HG02981 (cell line): ENCODE data around the gene SH3RF1.

Experiments used
- ATAC-seq: cut with Tn5 transposase; IDR thresholded peaks from one replicate; pipeline ENCODE4 v1.9.1; 2021; ENCODE audit warnings: mild to moderate bottlenecking, moderate library complexity; ENCODE audit not compliant: unreplicated experiment

The SH3RF1 gene

GRCh38 chr4:169079942-169080827 is 190.6 kb downstream of the SH3RF1 start:
- peak; percentile 92 for ATAC-seq

GRCh38 chr4:169074117-169074516 is 196.6 kb downstream of the SH3RF1 start:
- ATAC-seq: no peak

GRCh38 chr4:169071747-169072146 is 199.0 kb downstream of the SH3RF1 start:
- ATAC-seq: no peak

GRCh38 chr4:169070895-169071218 is 199.9 kb downstream of the SH3RF1 start:
- ATAC-seq: no peak

- ATAC-seq: no peak
These were observed 200.5 kb downstream of the SH3RF1 start for GRCh38 chr4:169070071-169070894.

GRCh38 chr4:169068423-169068822 is 202.3 kb downstream of the SH3RF1 start:
- ATAC-seq: no peak

GRCh38 chr4:169066934-169067333 is 203.8 kb downstream of the SH3RF1 start:
- no peak for ATAC-seq

GRCh38 chr4:169064296-169064695 is 206.5 kb downstream of the SH3RF1 start:
- ATAC-seq: no peak

- ATAC-seq: no peak
These were observed 207.3 kb downstream of the SH3RF1 start for GRCh38 chr4:169063441-169063840.

GRCh38 chr4:169062897-169063244 is 207.9 kb downstream of the SH3RF1 start:
- no peak for ATAC-seq

- ATAC-seq: no peak
These were observed 209.4 kb downstream of the SH3RF1 start for GRCh38 chr4:169061386-169061785.

GRCh38 chr4:169060391-169061091 is 210.2 kb downstream of the SH3RF1 start:
- ATAC-seq: no peak

GRCh38 chr4:169059306-169060211 is 211.2 kb downstream of the SH3RF1 start:
- no peak for ATAC-seq

- no peak for ATAC-seq
These were observed 212.4 kb downstream of the SH3RF1 start for GRCh38 chr4:169058312-169058711.

- ATAC-seq: peak; percentile 62
These were observed 215.9 kb downstream of the SH3RF1 start for GRCh38 chr4:169054879-169055278.

GRCh38 chr4:169052594-169052945 is 218.2 kb downstream of the SH3RF1 start:
- no peak for ATAC-seq

- ATAC-seq: no peak
These were observed 218.8 kb downstream of the SH3RF1 start for GRCh38 chr4:169051761-169052593.

GRCh38 chr4:169050881-169051760 is 219.6 kb downstream of the SH3RF1 start:
- ATAC-seq: no peak

- no peak for ATAC-seq
These were observed 220.5 kb downstream of the SH3RF1 start for GRCh38 chr4:169050284-169050683.
